Activated naive CD4-positive, alpha-beta T cell treated with anti-CD3 and anti-CD28 coated beads, Interleukin-2, amount 50 U/mL, for 72 hours (primary cell): ENCODE data around the gene NDUFB7. TPM values are rescaled to one million over a fixed set of nuclear protein-coding genes. Genes with fewer than 3 reads are reported as not detected.
"Not testable (repeated sequence)": the region's sequence is repeated elsewhere in the genome, so short reads cannot be mapped to it uniquely, and the experiment has no call there.

Experiments used
- ATAC-seq, 2 donors: fragments of 150-1000 bp; cut with Tn5 transposase; 2 replicates each; pipeline ENCODE4 v1.10.0; 2021; ENCODE audit warnings: mild to moderate bottlenecking in 2 of 2, moderate library complexity in 2 of 2
- DNase-seq, 2 donors: peaks; one replicate each; pipeline ENCODE4 v3.0.0; 2021 to 2022; ENCODE audit warnings: low spot score in 2 of 2
- H3K27ac Mint-ChIP-seq, 2 donors: one replicate each; pipeline ENCODE4 v1.8.0; 2022; ENCODE audit warnings: mild to moderate bottlenecking in 2 of 2, mixed read lengths in 2 of 2
- H3K36me3 Mint-ChIP-seq, 2 donors: one replicate each; pipeline ENCODE4 v1.8.0; 2022; ENCODE audit warnings: mixed read lengths in 2 of 2
- H3K9me3 Mint-ChIP-seq, 2 donors: one replicate each; pipeline ENCODE4 v1.8.0; 2022; ENCODE audit warnings: mixed read lengths in 2 of 2
- total RNA-seq, 2 donors: library from RNA; stranded (reverse); gene quantifications; one replicate each; pipeline ENCODE4 v1.2.3, GENCODE V29; 2022

NDUFB7 gene
- total RNA-seq, 2 donors from 2014 or later = 111 to 129 TPM

- Mint-ChIP-seq H3K9me3 (no peaks in the 10 kb centered on the region), H3K36me3 (peaks cover 0 to 7% of the 10 kb centered on the region in 2 donors), H3K27ac (no peak overlapping the region)
- DNase-seq (no peak), ATAC-seq (peak in 1 of 2 donors; percentile 80)
Measured at GRCh38 chr19:14544047-14544446, 27.8 kb downstream of the NDUFB7 start.

GRCh38 chr19:14542711-14543328 is 29.0 kb downstream of the NDUFB7 start:
- H3K36me3 Mint-ChIP-seq = no peaks in the 10 kb centered on the region

GRCh38 chr19:14541979-14542378 is 29.9 kb downstream of the NDUFB7 start:
- H3K36me3 Mint-ChIP-seq, ATAC-seq, H3K27ac Mint-ChIP-seq, DNase-seq, H3K9me3 Mint-ChIP-seq: not testable (repeated sequence)

More at GRCh38 chr19:14542711-14543328, 29.0 kb downstream of the NDUFB7 start:
- DNase-seq (no peak), ATAC-seq (peak in 1 of 2 donors; percentile 61)
- no peaks in the 10 kb centered on the region for H3K9me3 Mint-ChIP-seq
- H3K27ac Mint-ChIP-seq = no peak overlapping the region

GRCh38 chr19:14540741-14541525 is 30.9 kb downstream of the NDUFB7 start:
- H3K9me3 Mint-ChIP-seq = no peaks in the 10 kb centered on the region
- H3K36me3 Mint-ChIP-seq = no peaks in the 10 kb centered on the region
- no peak for ATAC-seq
- DNase-seq = no peak
- peak overlapping the region in 1 of 2 donors; percentile 17 for H3K27ac Mint-ChIP-seq

GRCh38 chr19:14536926-14537692 is 34.8 kb downstream of the NDUFB7 start:
- peak in 1 of 2 donors; percentile 83 for ATAC-seq
- DNase-seq = peak in 1 of 2 donors; percentile 42
- no peaks in the 10 kb centered on the region for H3K36me3 Mint-ChIP-seq
- no peaks in the 10 kb centered on the region for H3K9me3 Mint-ChIP-seq
- H3K27ac Mint-ChIP-seq = peak overlapping the region in 1 of 2 donors; percentile 55

- peak overlapping the region in 1 of 2 donors; percentile 60 for H3K27ac Mint-ChIP-seq
- ATAC-seq (no peak), DNase-seq (no peak)
- no peaks in the 10 kb centered on the region for H3K9me3 Mint-ChIP-seq
- H3K36me3 Mint-ChIP-seq = peaks cover 0 to 5% of the 10 kb centered on the region in 2 donors
Measured at GRCh38 chr19:14533450-14533849, 38.4 kb downstream of the NDUFB7 start.

GRCh38 chr19:14530506-14530905 is 41.4 kb downstream of the NDUFB7 start:
- peaks cover 0 to 5% of the 10 kb centered on the region in 2 donors for H3K36me3 Mint-ChIP-seq
- no peaks in the 10 kb centered on the region for H3K9me3 Mint-ChIP-seq
- ATAC-seq (no peak), DNase-seq (no peak)
- H3K27ac Mint-ChIP-seq = peak overlapping the region; percentile 94

GRCh38 chr19:14530005-14530348 is 41.9 kb downstream of the NDUFB7 start:
- DNase-seq (no peak), ATAC-seq (no peak)
- no peaks in the 10 kb centered on the region for H3K9me3 Mint-ChIP-seq
- H3K27ac Mint-ChIP-seq = peak overlapping the region; percentile 94
- H3K36me3 Mint-ChIP-seq = peaks cover 0 to 5% of the 10 kb centered on the region in 2 donors

- H3K9me3 Mint-ChIP-seq = no peaks in the 10 kb centered on the region
Measured at GRCh38 chr19:14529254-14530004, 42.4 kb downstream of the NDUFB7 start, which contains the start of gene TECR. Gene TECR, plus strand, starts transcription at chr19:14529594. Its CDS starts 103 bp downstream, at chr19:14529697.

GRCh38 chr19:14528419-14529253 is 43.2 kb downstream of the NDUFB7 start:
- no peak for ATAC-seq
- Mint-ChIP-seq H3K27ac (peak overlapping the region; percentile 94 to 96), H3K9me3 (no peaks in the 10 kb centered on the region), H3K36me3 (peaks cover 0 to 5% of the 10 kb centered on the region in 2 donors)
- no peak for DNase-seq

More at GRCh38 chr19:14529254-14530004, 42.4 kb downstream of the NDUFB7 start, which contains the start of gene TECR:
- DNase-seq (peak; percentile 100), ATAC-seq (peak; percentile 96)
- Mint-ChIP-seq H3K27ac (peak within 1 kb of the TSS; percentile 94 to 96), H3K36me3 (peaks cover 0 to 5% of the 10 kb centered on the region in 2 donors)

- no peak overlapping the region for H3K27ac Mint-ChIP-seq
- H3K9me3 Mint-ChIP-seq = no peaks in the 10 kb centered on the region
- DNase-seq (no peak), ATAC-seq (no peak)
- peaks cover 0 to 5% of the 10 kb centered on the region in 2 donors for H3K36me3 Mint-ChIP-seq
Measured at GRCh38 chr19:14526423-14526822, 45.4 kb downstream of the NDUFB7 start.

- DNase-seq (no peak), ATAC-seq (no peak)
- no peak overlapping the region for H3K27ac Mint-ChIP-seq
- H3K36me3 Mint-ChIP-seq = peaks cover 0 to 5% of the 10 kb centered on the region in 2 donors
- no peaks in the 10 kb centered on the region for H3K9me3 Mint-ChIP-seq
Measured at GRCh38 chr19:14525729-14526128, 46.1 kb downstream of the NDUFB7 start.

GRCh38 chr19:14520543-14520942 is 51.3 kb downstream of the NDUFB7 start:
- no peaks in the 10 kb centered on the region for H3K9me3 Mint-ChIP-seq
- DNase-seq (no peak), ATAC-seq (no peak)
- H3K27ac Mint-ChIP-seq = peak overlapping the region; percentile 95 to 98
- H3K36me3 Mint-ChIP-seq = peaks cover 25 to 31% of the 10 kb centered on the region in 2 donors

GRCh38 chr19:14519860-14520407 is 51.9 kb downstream of the NDUFB7 start:
- Mint-ChIP-seq H3K36me3 (peaks cover 31 to 37% of the 10 kb centered on the region in 2 donors), H3K9me3 (no peaks in the 10 kb centered on the region), H3K27ac (peak overlapping the region; percentile 95 to 98)
- ATAC-seq (peak in 1 of 2 donors; percentile 28), DNase-seq (no peak)

- DNase-seq = no peak
- ATAC-seq = no peak
Measured at GRCh38 chr19:14519245-14519859, 52.5 kb downstream of the NDUFB7 start.

More at GRCh38 chr19:14519245-14519859, 52.5 kb downstream of the NDUFB7 start:
- peak overlapping the region; percentile 95 to 98 for H3K27ac Mint-ChIP-seq
- H3K36me3 Mint-ChIP-seq = peaks cover 37 to 43% of the 10 kb centered on the region in 2 donors
- H3K9me3 Mint-ChIP-seq = no peaks in the 10 kb centered on the region
